ENCODE measurements around the gene LAMB3. TPM values are rescaled to one million over a fixed set of nuclear protein-coding genes. Genes with fewer than 3 reads are reported as not detected.

Gene LAMB3
- polyA plus RNA-seq, 12 donors = 0.34 to 21.8 (median 0.85) TPM; not detected in 1

DNA sequence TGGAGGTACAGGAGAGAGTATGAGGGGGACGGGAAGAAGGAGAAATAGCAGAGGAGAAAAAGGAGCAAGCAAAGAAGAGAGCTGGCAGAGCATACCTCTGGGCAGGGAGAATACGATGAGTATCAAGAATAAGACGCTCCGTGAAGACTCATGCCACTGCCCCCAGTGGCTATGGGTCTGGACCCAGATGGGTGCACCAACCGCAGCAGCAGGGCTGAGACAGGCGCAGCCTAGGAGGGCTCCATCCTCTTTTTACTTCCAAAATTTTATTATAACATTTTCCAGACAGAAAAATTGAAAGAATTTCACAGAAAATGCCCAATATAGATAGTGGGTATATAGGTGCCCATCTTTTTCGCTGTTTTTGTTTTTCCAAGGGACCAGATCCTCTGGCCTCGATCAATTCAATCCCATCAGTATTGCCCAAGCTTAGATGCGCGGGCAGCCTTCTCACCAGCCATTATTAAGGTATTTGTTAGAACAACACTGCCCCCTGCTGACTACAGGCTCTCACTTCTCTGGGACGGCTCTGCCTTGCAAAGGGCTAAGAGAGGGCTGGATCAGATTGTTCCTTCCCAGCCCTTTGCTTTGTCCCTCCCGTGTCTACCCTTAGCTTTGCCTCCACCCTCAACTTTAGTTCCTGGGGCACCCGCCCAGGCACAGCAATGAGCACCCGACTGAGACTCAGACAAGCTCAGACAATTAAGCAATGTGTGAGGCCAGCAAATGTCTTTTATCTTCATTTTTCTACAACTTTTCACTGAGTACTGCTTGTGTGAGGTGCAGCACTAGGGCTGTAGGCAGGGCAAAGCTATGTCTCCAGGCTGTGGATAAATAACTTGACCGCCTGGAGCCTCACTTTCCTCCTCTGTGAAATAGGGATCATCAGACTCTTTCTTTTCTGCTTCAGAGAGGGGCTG, 86.2 kb downstream of the LAMB3 start:
- DNase-seq = peak; percentile 67

Other genes with a start within 250 kb of the LAMB3 start
- under 1 TPM in 6 of 12 donors, not detected in 6; 0.11 to 0.61 (median 0.25) TPM for gene CAMK1G, start 68.7 kb downstream of the LAMB3 start, polyA plus RNA-seq (ENCODE audit: insufficient read length in 12 of 12)
- 10 to 100 TPM in 1 of 12 donors, 1 to 10 TPM in 10, not detected in 1; 1.4 to 52.5 (median 3.4) TPM for gene G0S2, start 23.0 kb upstream of the LAMB3 start, polyA plus RNA-seq (ENCODE audit: insufficient read length in 12 of 12)
- gene HSD11B1, start 52.4 kb upstream of the LAMB3 start, polyA plus RNA-seq (ENCODE audit: insufficient read length in 12 of 12) = under 1 TPM in 6 of 12 donors, not detected in 6; 0.16 to 0.45 (median 0.26) TPM
- gene TRAF3IP3, start 103.6 kb upstream of the LAMB3 start, polyA plus RNA-seq (ENCODE audit: insufficient read length in 12 of 12) = 10 to 100 TPM in 2 of 12 donors, 1 to 10 TPM in 9, not detected in 1; 1.4 to 28.0 (median 3.3) TPM
- gene C1orf74, start 132.1 kb upstream of the LAMB3 start, polyA plus RNA-seq (ENCODE audit: insufficient read length in 12 of 12) = 1 to 10 TPM in 11 of 12 donors, not detected in 1; 2.2 to 3.2 (median 2.8) TPM
- gene IRF6, start 153.7 kb upstream of the LAMB3 start, polyA plus RNA-seq (ENCODE audit: insufficient read length in 12 of 12) = 10 to 100 TPM in 3 of 12 donors, 1 to 10 TPM in 2, under 1 TPM in 6, not detected in 1; 0.37 to 30.1 (median 0.75) TPM
- gene UTP25, start 175.5 kb upstream of the LAMB3 start, polyA plus RNA-seq (ENCODE audit: insufficient read length in 12 of 12) = 1 to 10 TPM in 11 of 12 donors, not detected in 1; 6.4 to 8.9 (median 7.4) TPM

Data from muscle of arm (tissue), 12 donors.